ENCODE results near the gene SMIM44.

SMIM44 gene

DNA sequence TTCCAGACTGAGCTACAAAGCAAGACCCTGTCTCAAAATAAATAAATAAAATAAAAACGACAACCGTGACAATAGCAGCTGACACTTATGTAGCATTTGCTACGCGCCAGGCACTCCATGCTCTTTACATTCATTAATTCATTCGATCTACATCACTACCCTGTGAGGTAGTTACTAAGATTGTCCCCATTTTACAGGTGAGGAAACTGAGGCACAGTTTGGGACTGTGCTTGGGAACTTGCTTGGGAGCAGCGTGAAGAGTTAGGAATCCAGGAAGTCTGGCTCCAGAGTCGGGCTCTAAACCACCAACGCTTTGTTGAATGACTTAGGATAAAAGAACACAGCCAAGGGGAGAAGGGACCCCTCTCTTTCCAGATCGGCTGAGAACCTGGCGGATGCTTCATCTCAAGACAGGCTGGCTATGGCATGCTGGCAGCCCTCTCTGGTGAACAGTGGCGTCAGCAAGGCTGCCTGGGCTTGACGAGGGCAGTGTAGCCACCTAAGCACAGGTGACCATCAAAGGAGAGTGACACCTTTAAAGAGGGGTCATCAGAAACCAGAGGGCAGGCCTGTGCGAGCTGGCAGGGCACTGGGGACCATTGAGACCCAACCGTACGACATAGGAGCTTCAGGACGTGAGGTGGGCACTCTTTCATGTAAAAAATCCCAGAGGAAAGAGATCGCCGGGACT, 16.6 kb upstream of the SMIM44 start:
- no peak for DNase-seq

DNA sequence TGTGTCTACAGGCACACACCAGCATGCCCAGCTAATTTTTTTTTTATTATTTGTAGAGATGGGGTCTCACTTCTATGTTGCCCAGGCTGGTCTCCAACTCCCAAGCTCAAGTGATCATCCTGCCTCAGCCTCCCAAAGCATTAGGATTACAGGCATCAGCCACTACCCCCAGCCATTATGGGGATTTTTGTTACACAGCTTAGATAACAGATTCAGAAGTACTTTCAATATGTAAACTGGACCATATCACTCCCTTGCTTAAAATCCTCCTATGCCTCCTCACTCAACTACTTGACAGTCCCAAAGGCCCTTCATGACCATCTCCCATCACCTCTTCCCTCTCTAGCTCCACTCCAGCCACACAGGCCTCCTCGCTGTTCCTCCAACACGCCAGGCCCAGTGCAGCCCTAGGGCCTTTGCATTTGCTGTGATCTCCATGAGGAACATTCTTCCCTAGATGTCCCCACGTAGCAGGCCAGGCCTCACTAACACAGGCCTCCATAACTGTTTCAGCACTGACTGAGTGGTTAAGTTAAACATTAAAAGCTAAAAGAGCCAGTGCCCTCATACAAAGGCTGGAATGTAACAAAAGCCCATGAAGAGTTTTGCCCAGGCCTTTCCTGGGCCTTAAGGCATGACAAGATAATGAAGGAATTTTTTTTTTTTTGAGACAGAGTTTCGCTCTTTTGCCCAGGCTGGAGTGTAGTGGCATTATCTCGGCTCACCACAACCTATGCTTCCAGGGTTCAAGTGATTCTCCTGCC, 14.7 kb upstream of the SMIM44 start:
- no peak for DNase-seq

DNA sequence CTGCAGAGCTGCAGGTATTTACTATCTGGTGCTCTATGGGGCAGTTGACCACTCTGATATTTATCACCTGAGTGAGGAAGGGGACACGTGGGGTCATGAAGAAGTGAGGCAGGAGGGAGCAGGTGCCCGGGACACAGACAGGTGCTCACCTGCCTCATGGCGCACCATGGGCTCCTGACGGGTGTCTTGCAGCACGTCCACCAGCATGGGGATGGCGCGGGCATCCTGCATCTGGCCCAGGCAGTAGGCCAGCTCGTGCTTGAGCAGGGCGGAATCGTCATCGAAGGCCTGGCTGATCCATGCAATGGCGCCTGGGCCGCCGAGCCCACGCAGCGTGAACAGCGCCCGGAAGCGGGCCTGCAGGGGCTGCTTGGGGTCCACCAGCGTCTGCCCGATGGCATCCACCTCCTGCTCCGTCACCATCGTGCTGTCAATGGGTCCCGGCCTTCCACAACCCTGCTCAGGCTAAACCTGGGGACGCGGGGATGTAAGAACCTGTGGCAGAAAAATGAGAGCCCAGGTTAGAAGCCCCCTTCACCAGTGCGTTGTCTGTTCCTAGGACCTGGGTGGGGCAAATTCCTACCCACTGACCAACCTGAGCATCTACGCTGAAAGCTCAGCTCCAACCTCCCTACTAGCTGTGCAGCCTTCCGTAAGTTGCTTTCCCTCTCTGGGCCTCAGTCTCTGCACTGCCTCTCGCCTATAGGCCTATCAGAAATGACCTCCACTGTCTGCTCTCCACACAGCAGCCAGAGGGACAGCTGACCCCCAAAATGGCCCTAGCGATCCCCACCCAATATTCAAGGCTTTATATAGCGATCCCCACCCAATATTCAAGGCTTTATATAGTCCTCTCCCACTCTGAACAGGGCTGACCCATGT, 13.4 kb upstream of the SMIM44 start:
- no peak for DNase-seq

DNA sequence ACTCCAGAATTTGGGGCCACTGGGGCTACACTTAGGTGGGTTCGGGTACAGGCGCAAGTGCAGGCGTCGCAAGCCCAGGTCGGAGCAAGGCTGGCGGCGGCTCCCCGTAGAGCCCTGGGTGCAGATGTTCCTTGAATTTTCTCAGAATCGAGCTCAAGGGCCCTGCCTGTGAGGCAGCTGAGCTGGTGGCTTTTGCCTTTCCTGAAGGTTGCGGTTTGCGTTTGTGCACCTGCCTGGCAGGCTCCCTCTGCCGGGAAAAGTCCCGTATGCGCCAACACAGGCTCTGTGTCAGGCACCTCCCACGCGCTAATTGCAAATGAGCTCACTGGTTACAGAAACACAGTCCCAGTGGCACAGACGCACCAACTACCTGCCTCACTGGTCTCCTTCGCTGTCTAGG, 11.3 kb upstream of the SMIM44 start:
- no peak for DNase-seq

DNA sequence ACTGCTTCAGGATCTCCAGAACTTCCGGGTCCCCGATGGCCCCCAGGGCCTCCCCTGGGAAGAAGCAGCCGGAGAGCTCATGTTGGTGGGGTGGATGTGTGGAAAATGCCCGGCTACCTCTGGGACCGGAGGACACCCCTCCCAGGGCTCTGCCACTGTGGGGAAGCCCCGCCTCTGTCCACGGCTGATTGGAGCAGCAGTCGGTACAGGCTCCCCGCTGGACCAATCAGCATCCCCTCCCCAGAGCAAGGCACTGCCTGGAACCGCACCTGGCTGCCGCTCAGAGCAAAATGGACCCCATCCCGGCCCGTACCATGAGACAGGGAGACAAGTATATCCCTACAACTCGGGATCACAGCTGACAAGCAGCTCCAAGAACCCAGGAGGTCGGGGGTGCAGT, 10.8 kb upstream of the SMIM44 start:
- no peak for DNase-seq

DNA sequence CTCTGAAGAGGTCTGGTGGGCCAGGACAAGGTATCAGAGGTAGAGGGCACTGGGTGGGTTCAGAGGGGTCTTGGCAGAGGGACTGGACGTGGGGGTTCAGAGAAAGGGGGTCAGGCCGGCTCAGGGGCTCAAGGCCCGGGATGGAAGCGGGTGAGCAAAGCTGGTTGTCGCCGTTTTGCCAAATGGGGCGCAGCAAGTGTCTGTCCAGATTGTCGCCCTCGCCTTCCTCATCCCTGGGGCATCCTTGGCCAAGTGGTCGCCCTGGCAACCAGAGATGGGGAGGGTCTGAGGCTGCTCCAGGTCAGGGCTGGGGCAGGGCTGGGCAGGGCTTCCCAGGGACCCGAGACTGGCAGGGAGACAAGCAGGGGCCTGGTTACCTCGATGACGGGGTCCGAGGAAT, 10.4 kb upstream of the SMIM44 start:
- DNase-seq: no peak

DNA sequence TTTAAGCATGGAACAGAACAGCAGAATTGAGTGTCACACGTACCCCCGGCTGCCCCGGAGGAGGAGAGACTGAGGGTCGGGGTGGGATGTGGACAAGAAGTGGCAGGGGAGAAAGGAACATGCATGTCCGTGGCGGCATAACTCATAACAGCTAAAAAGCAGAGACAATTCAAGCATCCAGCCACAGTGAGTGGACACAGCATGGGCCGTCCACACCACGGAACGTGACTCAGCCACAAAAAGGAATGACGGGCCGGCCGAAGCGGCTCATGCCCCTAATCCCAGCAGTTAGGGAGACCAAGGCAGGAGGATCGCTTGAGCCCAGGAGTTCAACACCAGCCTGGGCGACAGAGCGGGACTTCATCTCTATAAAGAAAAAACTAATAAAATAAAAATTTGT, 9.7 kb upstream of the SMIM44 start:
- DNase-seq: no peak

DNA sequence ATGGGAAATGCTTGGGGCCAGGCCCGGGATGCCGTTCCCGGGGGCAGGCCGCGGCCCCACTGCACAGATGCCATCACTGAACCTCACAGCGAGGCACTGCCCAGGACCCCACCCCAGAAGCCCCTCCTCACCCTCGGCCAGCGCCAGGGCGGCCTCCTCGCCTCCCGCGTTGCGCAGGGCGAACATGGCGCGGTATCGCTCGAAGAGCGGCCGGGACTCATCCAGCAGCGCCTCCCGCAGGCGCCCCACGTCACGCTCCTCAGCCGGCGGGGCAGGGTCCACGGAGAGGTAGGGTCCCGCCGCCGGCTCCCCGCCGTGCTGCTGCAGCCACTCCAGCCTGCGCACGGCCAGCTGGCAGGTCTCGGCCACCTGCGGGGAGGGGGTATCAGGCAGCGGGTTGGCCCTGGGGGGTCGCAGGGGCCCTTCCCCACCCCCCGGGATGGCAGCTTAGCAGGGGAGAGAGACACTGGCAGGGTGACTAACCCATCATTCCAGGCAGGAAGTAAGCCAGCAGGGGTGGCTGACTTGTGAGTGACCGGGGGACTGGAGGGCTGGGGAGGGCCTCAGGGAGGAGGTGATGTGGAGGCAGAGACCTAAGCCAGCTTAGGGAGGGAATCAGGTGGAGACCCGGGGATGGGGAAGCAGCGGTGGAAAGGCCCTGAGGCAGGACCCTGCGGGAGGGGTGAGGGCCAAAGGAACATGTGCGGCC, 9.0 kb upstream of the SMIM44 start:
- DNase-seq: no peak

DNA sequence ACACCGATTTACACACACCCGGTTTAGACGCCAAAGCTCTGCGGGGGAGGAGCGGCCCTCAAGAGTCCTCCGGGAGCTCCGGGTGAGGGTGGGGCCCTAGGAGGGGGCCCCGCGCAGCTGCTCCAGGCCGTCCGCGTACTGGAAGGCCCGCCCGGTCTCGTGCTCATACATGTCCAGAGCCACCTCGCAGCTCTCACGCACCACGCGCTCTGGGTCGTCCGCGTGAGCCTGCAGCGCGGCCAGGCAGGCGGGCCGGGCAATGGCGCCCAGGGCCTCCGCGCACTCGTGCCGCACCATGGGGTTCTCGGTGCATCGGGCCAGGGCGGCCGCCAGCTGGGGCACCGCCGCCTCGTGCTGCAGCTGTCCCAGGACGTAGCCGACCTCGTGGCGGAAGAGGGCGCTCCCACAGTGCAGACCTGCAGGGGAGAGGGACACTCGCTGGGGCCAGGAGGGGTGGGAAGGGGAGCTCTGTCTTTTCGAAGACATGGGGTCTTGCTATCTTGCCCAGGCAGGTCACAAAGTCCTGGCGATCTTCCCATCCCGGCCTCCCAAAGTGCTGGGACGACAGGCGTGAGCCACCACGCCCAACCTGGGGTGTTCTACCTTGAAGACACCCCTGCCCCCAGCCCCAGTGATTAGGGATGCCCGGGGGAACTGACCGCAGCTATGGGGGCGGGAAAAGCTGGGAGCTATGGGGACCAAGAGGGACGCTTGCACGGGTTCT, 8.3 kb upstream of the SMIM44 start:
- DNase-seq: no peak

DNA sequence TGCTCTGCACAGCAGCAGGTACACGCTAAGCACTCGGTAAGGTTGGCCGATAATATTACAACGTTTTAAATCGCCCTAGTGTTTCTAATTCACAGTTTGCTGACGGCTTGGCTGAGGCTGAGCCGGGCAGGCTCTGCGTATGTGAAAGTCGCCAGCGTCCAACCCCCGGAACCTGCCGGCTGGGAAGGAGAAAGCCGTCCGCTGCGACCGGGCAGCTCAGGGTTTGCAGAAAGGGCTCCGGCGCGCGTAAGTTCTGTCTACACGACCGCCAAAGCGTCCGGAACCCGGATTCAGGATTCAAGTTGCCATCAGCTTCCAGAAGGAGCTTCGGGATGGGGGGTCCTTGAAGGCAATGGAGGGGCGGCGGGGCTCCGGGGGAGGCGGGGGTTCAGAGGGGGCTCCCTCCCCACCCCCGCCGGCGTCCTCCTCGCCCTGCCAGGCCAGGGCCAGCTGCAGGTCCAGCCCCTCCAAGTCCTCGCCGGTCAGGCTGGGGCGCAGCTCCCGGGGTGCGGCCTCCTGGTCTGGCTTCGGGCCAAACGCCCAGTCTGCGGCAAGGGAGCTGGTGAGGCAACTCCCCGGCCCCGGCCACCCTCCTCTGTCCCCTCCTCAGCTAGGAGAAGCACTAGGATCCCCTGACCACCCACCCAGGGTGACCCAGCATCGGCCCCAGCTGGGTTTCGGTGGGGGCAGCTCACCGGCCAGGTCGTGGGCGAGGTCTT, 575 bp downstream of the SMIM44 start:
- DNase-seq: no peak

DNA sequence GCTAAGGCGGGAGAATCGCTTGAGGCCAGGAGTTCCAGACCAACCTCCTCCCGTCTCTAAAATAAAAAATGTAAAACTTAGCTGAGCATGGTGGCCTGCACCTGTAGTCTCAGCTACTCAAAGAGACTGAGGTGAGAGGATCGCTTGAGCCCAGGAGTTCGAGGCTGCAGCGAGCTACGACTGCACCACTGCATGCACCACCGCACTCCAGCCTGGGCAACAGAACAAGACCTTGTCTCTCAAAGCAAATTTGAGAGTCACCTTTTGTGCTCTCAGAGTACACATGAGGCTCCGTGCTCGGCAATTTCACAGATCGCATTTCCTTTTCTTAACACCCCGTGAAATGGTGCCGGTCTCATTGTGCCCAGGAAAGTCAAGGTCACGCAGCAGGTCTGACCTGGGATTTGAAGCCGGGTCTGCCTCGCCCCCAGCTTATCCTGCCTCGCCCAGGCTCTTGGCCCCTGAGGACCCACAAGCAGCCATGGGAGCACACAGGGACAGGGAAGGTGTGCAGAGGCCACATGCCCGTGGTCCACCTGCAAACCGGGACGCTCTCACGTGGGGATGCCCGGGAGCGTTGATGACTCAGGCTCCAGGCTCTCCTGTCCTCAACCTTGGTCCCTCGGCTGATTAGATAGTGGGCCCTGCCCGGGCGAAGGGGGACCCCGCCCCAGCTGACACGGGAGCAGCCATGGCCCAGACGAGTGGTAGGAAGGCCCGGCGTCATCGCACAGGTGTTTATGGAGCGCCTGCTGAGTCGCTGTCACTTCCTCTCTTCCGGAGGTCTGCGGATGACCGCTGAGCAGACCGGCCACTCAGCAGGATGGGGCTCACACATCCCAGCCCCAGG, 1.8 kb downstream of the SMIM44 start:
- DNase-seq: no peak

DNA sequence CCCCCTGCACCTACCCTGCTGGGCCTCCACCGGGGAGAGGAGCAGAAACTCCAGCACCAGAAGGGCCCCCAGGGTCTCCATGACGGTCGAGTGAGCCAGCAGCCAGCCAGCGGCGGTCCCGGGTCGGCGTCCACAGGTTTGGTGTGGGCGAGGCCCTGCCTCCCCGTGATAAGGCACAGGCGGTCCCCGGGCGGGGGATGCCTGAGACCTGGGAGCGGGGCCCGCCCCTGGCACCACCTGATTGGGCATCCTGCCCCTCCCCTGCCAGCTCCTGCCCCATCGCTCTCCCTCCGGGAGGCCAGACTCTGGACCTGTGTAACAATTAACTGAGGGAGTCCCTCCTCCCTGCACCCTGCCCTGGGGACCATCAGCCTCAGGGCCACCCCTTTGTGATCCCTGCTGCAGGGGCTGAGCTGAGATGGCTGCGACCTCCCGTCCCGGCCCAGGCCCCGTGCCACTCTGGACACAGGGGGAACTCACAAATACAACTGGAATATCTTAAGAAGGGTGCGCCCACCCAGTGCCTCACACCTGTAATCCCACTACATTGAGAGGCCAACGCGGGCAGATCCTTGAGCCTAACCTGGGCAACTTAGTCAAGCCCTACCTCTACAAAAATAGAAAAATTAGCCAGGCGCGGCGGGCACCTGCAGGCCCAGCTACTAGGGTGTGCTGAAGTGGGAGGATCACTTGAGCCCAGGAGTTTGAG, 2.7 kb downstream of the SMIM44 start, which contains the start of gene SMIM24:
SMIM24 (minus strand) TSS at position 143 of the 709 bp plus-strand sequence; CDS start at position 81, 62 bp downstream.
- no peak for DNase-seq

DNA sequence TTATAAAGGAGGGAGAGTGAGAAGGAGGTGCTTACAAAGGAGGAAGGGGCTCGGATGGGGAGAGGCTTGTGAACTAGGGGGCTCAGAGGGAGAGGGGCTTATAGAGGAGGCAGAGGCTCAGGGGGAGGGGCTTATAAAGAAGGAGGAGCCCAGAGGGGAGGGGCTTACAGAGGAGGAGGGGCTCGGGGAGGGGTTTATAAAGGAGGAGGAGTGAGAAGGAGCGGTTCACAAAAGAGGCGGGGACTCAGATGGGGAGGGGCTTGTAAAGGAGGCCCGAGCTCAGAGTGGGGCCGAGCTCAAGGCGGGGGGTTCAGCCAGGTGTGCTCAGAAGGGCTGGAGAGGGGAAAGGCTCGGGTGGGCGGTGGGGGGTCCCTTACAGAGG, 3.4 kb downstream of the SMIM44 start:
- peak; percentile 34 for DNase-seq

DNA sequence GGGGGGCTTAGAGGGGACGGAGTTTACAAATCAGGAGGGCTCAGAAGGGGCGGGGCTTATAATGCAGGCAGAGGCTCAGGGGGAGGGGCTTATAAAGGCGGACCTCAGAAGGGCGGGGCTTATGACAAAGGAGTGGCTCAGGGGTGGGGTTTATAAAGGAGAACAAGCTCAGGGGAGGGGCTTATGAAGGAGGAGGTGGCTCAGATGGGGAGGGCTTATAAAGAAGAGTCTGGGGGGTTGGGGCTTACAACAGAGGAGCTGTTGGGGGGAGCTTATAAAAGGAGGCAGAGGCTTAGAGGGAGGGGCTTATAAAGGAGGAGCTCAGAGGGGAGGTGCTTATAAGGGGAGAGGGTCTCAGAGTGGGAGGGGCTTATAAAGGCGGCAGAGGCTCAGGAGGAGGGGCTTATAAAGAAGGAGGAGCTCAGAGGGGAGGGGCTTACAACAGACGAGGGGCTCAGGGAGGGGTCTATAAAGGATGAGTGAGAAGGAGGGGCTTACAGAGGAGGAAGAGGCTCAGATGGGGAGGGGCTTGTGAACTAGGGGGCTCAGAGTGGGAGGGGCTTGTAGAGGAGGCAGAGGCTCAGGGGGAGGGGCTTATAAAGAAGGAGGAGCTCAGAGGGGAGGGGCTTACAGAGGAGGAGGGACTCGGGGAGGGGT, 3.9 kb downstream of the SMIM44 start:
- peak; percentile 43 for DNase-seq

DNA sequence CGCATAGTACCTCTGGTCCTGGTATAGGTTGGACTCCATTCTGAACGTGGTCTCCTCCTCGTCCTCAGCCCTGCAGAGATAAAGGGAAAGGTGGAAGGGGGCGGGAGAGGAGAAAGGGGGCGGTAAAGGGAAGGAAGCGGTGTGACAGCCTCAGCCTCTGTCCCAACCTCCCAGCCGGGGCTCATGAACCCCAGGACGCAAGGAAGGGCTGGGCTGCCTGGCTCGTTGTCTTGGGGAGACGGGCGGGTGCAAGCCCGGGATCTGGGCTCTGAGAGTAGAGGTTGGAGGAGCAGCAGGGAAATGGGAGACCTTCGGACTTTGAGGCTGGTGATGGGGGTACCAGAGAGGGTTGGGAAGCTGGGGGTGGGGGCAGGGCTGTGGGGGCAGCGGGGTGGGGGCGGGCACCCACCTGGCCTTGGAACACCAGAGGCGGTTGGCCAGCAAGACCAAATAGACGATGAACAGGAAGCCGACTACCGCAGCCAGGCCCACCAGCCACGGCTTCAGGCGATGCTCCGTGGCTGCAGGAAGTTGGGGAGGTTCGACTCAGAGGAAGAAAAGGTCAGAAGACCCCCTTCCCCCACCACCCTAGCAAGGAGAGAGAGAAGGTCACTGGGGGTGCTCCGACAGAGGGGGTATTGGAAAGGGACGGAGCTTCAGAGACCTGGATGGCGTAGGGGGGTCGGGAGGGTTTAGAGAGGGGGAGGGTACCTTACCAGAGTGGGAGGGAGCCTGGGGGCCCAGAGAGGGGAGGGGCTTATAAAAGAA, 4.6 kb downstream of the SMIM44 start:
- no peak for DNase-seq

DNA sequence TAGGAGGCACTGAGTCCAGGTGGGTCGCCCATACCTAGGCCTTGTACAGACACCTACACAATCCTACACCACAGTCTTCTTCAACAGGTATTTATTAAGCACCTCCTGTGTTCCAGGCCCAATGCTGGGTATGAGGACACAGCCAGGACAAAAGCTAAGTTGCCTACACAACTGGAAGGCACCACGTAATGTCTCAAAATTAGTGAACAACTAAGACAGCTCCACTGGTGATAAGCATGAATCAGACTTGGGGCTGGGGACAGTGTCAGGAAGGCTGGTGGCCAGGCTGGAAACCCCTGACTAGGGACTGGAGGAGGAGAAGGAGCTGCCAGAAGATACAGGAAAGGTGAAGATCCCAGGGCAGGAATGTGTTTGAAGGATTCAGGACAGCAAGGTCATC, 5.3 kb downstream of the SMIM44 start:
- DNase-seq: no peak

DNA sequence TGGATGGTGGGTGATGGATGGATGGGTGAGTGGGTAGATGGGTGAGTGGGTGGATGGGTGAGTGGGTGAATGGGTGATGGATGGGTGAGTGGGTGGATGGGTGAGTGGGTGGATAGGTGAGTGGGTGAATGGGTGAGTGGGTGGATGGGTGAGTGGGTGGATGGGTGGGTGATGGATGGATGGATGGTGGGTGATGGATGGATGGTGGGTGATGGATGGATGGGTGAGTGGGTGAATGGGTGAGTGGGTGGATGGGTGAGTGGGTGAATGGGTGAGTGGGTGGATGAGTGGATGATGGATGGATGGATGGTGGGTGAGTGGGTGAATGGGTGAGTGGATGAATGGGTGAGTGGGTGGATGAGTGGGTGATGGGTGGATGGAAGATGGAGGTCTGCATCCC, 5.7 kb downstream of the SMIM44 start:
- DNase-seq: no peak

DNA sequence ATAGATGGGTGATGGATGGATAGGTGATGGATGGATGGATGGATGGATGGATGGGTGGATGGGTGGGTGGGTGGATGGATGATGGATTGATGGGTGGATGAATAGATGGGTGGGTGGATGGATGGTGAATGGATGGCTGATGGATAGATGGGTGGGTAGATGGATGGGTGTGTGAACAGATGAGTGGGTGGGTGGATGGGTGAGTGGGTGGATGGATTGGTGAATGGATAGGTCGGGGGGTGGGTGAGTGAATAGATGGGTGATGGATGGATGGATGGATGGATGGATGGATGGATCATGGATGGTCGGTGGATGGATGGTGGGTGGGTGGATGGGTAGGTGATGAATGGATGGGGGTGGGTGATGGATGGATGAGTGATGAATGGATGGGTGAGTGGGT, 6.4 kb downstream of the SMIM44 start:
- no peak for DNase-seq
